Prostate gland (tissue), 2 donors: Measurements from ENCODE around the gene HIBADH. TPM values are rescaled to one million over a fixed set of nuclear protein-coding genes. Genes with fewer than 3 reads are reported as not detected.

Source experiments
- DNase-seq: peaks from one replicate; pipeline ENCODE4 v3.0.0-alpha.2; 2019; ENCODE audit warnings: low spot score
- H3K27ac ChIP-seq, 2 donors: fragments of 200-600 bp; sonication (generic); 2 replicates each; pipeline ENCODE4 v1.5.1; 2017 to 2019
- H3K27me3 ChIP-seq: fragments of 200-600 bp; sonication (generic); replicated peaks from 2 replicates; pipeline ENCODE4 v1.5.1; 2019; ENCODE audit not compliant: insufficient read depth
- H3K36me3 ChIP-seq, 2 donors: fragments of 200-600 bp; sonication (generic); 1 replicate in 1 of 2; 2 replicates in 1 of 2; pipeline versions ENCODE4 v1.5.1 to v1.8.1; 2017 to 2019
- H3K4me1 ChIP-seq: fragments of 200-600 bp; sonication (generic); replicated peaks from 2 replicates; pipeline ENCODE4 v1.5.1; 2019
- H3K4me3 ChIP-seq, 2 donors: fragments of 200-600 bp; sonication (generic); 2 replicates each; pipeline ENCODE4 v1.5.1; 2017 to 2019
- H3K9me3 ChIP-seq: fragments of 200-600 bp; sonication (generic); 2 replicates; pipeline ENCODE4 v1.5.1; 2017
- POLR2A ChIP-seq: fragments of 450-650 bp; IDR thresholded peaks from one replicate; pipeline ENCODE4 v1.6.1; 2016; ENCODE audit warnings: antibody characterized with exemption, mild to moderate bottlenecking
- POLR2AphosphoS5 ChIP-seq: sonication (generic); formaldehyde crosslinking; IDR thresholded peaks from one replicate; pipeline ENCODE4 v1.6.1; 2017; ENCODE audit warnings: antibody characterized with exemption
- WGBS: methylation state at CpG from one replicate; pipeline ENCODE4 v1.1.5; 2018; 5-methylcytosine and 5-hydroxymethylcytosine counted together
- intact Hi-C: fragments of 100-400 bp; cut with DNase I; formaldehyde crosslinking; loops from one replicate; pipeline ENCODE4 v1.14.2; 2022
- total RNA-seq, 2 donors: library from RNA; depleted of rRNA; stranded (reverse); fragments of >200 nt; gene quantifications; one replicate each; pipeline ENCODE4 v1.1.0, GENCODE V29; 2016
- TF ChIP-seq, protein P1 (sequence below), 4 experiments: fragments of 200-600 bp in 2 of 4; fragments of 450-650 bp in 2 of 4; sonication (generic) in 2 of 4; IDR thresholded peaks; 1 replicate in 3 of 4; 2 replicates in 1 of 4; pipeline ENCODE4 v1.5.1; 2016 to 2019; ENCODE audit warnings: antibody characterized with exemption in 4 of 4, mild to moderate bottlenecking in 2 of 4, moderate library complexity in 2 of 4

HIBADH gene
- total RNA-seq, 2 donors from 2014 or later, result 78.2 to 80.5 TPM

DNA sequence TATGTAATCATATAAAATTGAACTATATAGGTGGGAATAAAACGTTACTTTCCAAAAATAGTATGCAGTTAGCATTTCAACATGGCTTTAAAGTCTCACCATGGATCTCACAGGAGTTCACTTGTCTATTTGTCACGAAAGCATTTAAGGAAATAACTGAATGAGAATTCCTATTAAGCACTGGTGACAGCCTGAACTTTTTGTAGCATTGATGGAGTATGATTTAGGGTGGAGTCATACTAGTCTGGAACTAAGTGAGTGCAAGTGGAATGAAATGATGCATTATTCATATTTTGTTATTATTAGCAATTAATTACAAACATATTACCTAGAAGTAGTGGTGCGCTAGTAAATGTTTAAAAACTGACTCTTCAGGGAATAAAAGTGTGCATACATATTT lies 26.0 kb upstream of the HIBADH start:
- no peaks in the 10 kb centered on the region for H3K9me3 ChIP-seq
- H3K4me1 ChIP-seq, result no peaks in the 10 kb centered on the region
- DNase-seq, result no peak
- intact Hi-C loops, result no loop called here
- no peak overlapping the region for H3K27ac ChIP-seq
- 78% methylated on average over 3 of the region's 3 CpGs for WGBS
- TF ChIP-seq POLR2AphosphoS5 (no peak), POLR2A (no peak)
- TF ChIP-seq, protein P1, sequence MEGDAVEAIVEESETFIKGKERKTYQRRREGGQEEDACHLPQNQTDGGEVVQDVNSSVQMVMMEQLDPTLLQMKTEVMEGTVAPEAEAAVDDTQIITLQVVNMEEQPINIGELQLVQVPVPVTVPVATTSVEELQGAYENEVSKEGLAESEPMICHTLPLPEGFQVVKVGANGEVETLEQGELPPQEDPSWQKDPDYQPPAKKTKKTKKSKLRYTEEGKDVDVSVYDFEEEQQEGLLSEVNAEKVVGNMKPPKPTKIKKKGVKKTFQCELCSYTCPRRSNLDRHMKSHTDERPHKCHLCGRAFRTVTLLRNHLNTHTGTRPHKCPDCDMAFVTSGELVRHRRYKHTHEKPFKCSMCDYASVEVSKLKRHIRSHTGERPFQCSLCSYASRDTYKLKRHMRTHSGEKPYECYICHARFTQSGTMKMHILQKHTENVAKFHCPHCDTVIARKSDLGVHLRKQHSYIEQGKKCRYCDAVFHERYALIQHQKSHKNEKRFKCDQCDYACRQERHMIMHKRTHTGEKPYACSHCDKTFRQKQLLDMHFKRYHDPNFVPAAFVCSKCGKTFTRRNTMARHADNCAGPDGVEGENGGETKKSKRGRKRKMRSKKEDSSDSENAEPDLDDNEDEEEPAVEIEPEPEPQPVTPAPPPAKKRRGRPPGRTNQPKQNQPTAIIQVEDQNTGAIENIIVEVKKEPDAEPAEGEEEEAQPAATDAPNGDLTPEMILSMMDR (IDR thresholded peaks at IDR 0.05), result no peak
- H3K4me3 ChIP-seq, result no peak overlapping the region
- H3K36me3 ChIP-seq, result no peaks in the 10 kb centered on the region
- H3K27me3 ChIP-seq, result no peaks in the 10 kb centered on the region

DNA sequence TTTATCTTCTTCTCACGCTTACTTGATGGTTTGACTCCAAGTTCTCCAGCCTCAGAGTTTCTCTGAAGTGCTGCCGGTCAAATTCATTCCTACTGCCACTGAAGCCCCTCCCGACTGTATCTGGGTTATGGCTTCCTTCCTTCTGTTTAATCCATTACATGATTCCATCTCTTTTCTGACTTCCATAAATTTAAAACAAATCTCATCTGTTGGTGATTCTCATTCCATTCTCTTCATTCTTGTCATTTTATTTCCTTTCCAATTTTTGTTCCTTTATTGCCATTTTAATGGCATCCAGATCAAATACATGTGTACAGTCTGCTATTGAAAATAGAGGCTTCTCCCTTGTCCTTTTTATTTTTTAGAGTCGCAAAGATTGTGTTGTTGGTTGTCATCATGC lies 25.4 kb upstream of the HIBADH start:
- intact Hi-C loops, result no loop called here
- DNase-seq, result no peak
- TF ChIP-seq POLR2A, result no peak
- Histone ChIP-seq H3K9me3 (no peaks in the 10 kb centered on the region), H3K27me3 (no peaks in the 10 kb centered on the region), H3K4me3 (no peak overlapping the region), H3K27ac (no peak overlapping the region), H3K36me3 (no peaks in the 10 kb centered on the region), H3K4me1 (no peaks in the 10 kb centered on the region)
- WGBS, result 68% methylated on average over 4 of the region's 4 CpGs

DNA sequence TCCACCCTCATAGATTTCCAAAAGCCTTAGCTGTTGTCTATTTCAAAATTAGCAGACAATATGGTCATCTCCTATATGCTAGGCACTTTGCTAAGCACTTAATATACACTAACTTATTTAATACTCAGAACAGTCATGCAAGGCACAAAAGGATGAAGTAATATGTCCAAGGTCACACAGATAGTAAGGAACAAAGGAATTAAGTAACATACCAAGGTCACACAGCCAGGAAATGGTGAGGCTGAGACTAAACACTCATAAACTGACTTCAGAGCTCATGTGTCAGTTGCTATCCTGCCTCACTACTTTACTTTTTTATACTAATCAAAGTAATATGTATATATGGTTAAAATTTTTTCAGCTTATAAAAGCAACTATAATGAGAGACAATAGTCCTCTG lies 23.6 kb upstream of the HIBADH start:
- no peak for DNase-seq
- no peaks in the 10 kb centered on the region for H3K4me1 ChIP-seq
- H3K27ac ChIP-seq, result no peak overlapping the region
- H3K27me3 ChIP-seq, result no peaks in the 10 kb centered on the region
- no peaks in the 10 kb centered on the region for H3K9me3 ChIP-seq
- H3K36me3 ChIP-seq, result no peaks in the 10 kb centered on the region
- H3K4me3 ChIP-seq, result no peak overlapping the region
- TF ChIP-seq POLR2A (no peak), POLR2AphosphoS5 (no peak)
- TF ChIP-seq, protein P1 (IDR thresholded peaks at IDR 0.05), result no peak
- intact Hi-C loops, result no loop called here

DNA sequence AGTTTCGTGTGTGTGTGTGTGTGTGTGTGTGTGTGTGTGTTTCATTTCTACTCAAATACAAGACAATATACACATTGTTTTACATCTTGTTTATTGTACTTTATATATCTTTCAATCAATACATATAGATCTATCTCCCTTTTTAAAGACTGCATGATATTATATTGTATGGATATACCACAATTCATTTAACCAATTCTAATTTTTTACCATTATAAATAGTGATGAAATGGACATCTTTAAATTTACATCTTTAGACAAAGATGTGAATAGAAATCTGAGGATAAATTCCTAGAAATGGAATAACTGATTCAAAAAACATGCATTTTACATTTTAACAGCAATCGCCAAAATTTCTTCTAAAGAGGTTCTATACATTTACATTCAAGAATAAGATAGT lies 23.2 kb upstream of the HIBADH start:
- intact Hi-C loops, result no loop called here
- Histone ChIP-seq H3K4me1 (no peaks in the 10 kb centered on the region), H3K36me3 (no peaks in the 10 kb centered on the region), H3K27ac (no peak overlapping the region), H3K4me3 (no peak overlapping the region), H3K9me3 (no peaks in the 10 kb centered on the region), H3K27me3 (no peaks in the 10 kb centered on the region)
- 76% methylated on average over 2 of the region's 2 CpGs for WGBS
- DNase-seq, result no peak
- TF ChIP-seq POLR2A (no peak), POLR2AphosphoS5 (no peak)
- TF ChIP-seq, protein P1 (IDR thresholded peaks at IDR 0.05), result no peak

DNA sequence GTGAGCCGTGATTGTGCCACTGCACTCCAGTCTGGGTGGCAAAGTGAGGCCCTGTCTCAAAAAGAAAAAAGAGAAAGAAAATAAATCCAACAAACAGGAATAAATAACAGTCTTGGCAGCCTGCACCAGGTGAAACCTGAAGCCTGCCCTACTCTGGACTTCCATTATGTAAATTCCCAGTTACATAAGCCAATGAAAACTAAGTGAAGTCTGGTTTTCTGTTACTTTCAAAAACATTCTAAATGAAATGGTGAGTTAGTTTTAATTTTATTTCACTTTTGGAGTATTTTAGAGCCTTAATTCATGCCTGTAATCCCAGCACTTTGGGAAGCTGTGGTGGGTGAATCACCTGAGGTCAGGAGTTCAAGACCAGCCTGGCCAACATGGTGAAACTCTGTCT lies 22.5 kb upstream of the HIBADH start:
- intact Hi-C loops, result no loop called here
- Histone ChIP-seq H3K4me3 (no peak overlapping the region), H3K27me3 (no peaks in the 10 kb centered on the region), H3K27ac (no peak overlapping the region), H3K36me3 (no peaks in the 10 kb centered on the region), H3K9me3 (no peaks in the 10 kb centered on the region), H3K4me1 (no peaks in the 10 kb centered on the region)
- 100% methylated on average over 1 of the region's 1 CpG for WGBS
- DNase-seq, result no peak
- TF ChIP-seq, protein P1 (IDR thresholded peaks at IDR 0.05), result no peak
- TF ChIP-seq POLR2A (no peak), POLR2AphosphoS5 (no peak)
